NCI-H146 treated with DMSO at 0.1 percent for 48 hours (cell line): ENCODE data around the gene RPL7A.
"Not testable (repeated sequence)": the region's sequence is repeated elsewhere in the genome, so short reads cannot be mapped to it uniquely, and the experiment has no call there.

Source experiments
- DNase-seq: peaks from one replicate; lab custom pipeline; 2025; ENCODE audit not compliant: unreplicated experiment; lab: John Stamatoyannopoulos, UW

RPL7A gene

GRCh38 chr9:133386338-133386737 is 38.3 kb downstream of the RPL7A start:
- no peak for DNase-seq

GRCh38 chr9:133387680-133388079 is 39.7 kb downstream of the RPL7A start:
- no peak for DNase-seq

GRCh38 chr9:133389025-133389557 is 41.1 kb downstream of the RPL7A start:
- no peak for DNase-seq

GRCh38 chr9:133389562-133389961 is 41.5 kb downstream of the RPL7A start:
- DNase-seq = no peak

- DNase-seq = no peak
These were observed 42.7 kb downstream of the RPL7A start for GRCh38 chr9:133390713-133391112.

- not testable (repeated sequence) for DNase-seq
These were observed 43.4 kb downstream of the RPL7A start for GRCh38 chr9:133391449-133391848.

- DNase-seq = not testable (repeated sequence)
These were observed 44.3 kb downstream of the RPL7A start for GRCh38 chr9:133392308-133392707.

GRCh38 chr9:133393399-133393798 is 45.4 kb downstream of the RPL7A start:
- no peak for DNase-seq

- no peak for DNase-seq
These were observed 46.8 kb downstream of the RPL7A start for GRCh38 chr9:133394687-133395271.

GRCh38 chr9:133396952-133397351 is 48.9 kb downstream of the RPL7A start:
- DNase-seq = no peak

- DNase-seq = no peak
These were observed 49.4 kb downstream of the RPL7A start for GRCh38 chr9:133397370-133397769.

GRCh38 chr9:133397895-133398294 is 49.9 kb downstream of the RPL7A start:
- no peak for DNase-seq

- no peak for DNase-seq
These were observed 52.3 kb downstream of the RPL7A start for GRCh38 chr9:133400292-133400691.
